ENCODE results near the gene NCOA3. TPM values are rescaled to one million over a fixed set of nuclear protein-coding genes. Genes with fewer than 3 reads are reported as not detected.

Gene NCOA3
- total RNA-seq: 37.7 and 42.8 TPM in 2 replicates
- long read RNA-seq, partial matches to known transcripts: 11 of 17 reads
- long read RNA-seq, other reads (novel, unspliced or antisense): 6 of 17 reads

DNA sequence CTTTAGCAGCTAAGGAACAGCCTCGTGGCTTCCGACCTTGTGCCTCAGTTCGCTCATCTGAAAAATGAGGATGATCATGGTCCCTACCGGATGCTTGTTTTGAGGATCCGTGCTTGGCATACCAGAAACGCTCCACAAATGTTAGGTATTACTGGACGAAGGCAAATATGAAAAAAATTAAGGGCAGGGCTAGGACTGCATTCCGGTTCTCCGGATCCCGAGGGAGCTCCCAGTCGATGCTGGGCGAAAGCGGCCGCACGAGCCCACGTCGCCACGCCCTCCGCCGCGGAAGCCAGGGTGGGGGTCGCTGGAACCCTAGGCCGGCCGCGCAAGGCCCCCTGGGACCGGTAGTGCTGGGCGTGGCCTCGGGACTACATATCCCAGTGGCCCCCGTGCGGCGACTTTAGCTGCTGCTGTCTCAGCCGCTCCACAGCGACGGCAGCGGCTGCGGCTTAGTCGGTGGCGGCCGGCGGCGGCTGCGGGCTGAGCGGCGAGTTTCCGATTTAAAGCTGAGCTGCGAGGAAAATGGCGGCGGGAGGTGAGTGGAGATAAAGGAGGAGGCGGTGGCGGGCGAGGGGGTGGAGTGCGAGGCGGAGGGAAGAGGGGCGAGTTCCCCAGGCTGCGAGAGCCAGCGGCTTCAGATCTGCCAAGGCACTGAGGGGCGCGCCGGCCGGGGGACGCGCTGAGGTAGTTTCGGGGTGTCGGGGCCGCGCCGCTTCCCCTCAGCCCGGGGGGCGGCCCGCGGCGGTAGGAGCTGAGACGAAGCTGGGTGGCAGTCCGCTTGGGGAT, at the start of gene NCOA3:
TSS of gene NCOA3 (plus strand) at position 406 of the 789 bp plus-strand sequence. CDS start 120,361 bp downstream, outside the sequence.
- Mint-ChIP-seq H3K4me3 (ENCODE audit: low read depth) (peak within 1 kb of the TSS; percentile 98), H3K27me3 (no peaks in the 10 kb centered on the region)

DNA sequence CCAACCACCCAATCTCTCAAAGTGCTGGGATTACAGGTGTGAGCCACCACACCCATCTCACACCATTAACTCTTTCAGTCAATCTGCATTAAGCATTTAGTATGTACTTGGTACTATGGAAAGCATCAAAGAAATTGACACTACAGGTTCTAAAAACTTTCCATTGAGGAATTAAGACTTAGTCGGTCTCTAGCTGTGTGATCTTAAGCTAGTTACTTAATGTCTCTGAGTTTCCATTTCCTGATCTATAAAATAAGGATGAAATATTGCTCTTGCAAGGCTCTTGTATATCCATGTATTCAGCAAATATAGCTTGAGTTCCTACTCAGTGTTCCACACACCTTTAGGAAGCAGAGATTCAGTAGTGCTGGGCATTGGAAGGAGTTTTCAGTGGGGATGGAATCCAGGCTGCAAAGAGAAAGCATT, 48.9 kb upstream of the NCOA3 start:
- TF ChIP-seq, protein P1, sequence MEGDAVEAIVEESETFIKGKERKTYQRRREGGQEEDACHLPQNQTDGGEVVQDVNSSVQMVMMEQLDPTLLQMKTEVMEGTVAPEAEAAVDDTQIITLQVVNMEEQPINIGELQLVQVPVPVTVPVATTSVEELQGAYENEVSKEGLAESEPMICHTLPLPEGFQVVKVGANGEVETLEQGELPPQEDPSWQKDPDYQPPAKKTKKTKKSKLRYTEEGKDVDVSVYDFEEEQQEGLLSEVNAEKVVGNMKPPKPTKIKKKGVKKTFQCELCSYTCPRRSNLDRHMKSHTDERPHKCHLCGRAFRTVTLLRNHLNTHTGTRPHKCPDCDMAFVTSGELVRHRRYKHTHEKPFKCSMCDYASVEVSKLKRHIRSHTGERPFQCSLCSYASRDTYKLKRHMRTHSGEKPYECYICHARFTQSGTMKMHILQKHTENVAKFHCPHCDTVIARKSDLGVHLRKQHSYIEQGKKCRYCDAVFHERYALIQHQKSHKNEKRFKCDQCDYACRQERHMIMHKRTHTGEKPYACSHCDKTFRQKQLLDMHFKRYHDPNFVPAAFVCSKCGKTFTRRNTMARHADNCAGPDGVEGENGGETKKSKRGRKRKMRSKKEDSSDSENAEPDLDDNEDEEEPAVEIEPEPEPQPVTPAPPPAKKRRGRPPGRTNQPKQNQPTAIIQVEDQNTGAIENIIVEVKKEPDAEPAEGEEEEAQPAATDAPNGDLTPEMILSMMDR (IDR thresholded peaks at IDR 0.05; ENCODE audit: unreplicated experiment): no peak
- no peak for DNase-seq (ENCODE audit: low spot score, unreplicated experiment)
- Mint-ChIP-seq H3K9me3 (ENCODE audit: low read depth) (no peaks in the 10 kb centered on the region), H3K4me3 (ENCODE audit: low read depth) (no peak overlapping the region), H3K27me3 (no peaks in the 10 kb centered on the region), H3K36me3 (ENCODE audit: insufficient read depth) (no peaks in the 10 kb centered on the region), H3K4me1 (ENCODE audit: low read depth) (peaks cover 20% of the 10 kb centered on the region), H3K27ac (no peak overlapping the region)

More for the DNA sequence above, at the start of gene NCOA3:
- Mint-ChIP-seq H3K27ac (peak within 1 kb of the TSS; percentile 99), H3K9me3 (ENCODE audit: low read depth) (no peaks in the 10 kb centered on the region), H3K36me3 (ENCODE audit: insufficient read depth) (no peaks in the 10 kb centered on the region), H3K4me1 (ENCODE audit: low read depth) (peaks cover 25% of the 10 kb centered on the region)
- TF ChIP-seq, protein P1 (IDR thresholded peaks at IDR 0.05; ENCODE audit: unreplicated experiment): peak; percentile 51
- DNase-seq (ENCODE audit: low spot score, unreplicated experiment): peak; percentile 95

DNA sequence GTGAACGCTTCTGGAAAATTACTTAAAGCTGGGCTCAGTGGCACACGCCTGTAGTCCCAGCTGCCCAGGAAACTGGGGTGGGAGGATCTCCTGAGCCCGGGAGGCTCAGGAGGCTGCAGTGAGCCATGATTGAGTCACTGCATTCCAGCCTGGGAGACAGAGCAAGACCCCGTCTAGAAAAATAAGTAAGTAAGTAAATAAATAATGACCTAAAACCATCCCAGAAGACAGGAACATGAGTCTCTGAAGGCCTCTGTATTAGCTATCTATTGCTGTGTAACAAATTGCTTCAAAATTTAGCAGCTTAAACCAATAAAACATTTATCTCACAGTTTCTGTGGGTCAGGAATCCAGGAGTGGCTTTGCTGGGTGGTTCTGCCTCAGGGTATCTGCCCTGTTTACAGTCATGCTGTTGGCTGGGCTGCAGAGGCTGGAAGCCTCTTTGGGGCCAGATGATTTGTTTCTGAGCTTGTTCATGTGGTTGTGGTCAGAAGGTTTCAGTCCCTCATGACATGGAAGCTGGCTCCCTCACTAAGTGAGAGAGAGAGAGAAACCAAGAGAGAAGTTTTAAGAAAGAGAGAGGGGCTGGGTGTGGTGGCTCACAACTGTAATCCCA, 48.4 kb upstream of the NCOA3 start:
- Mint-ChIP-seq H3K27ac (no peak overlapping the region), H3K36me3 (ENCODE audit: insufficient read depth) (no peaks in the 10 kb centered on the region), H3K9me3 (ENCODE audit: low read depth) (no peaks in the 10 kb centered on the region), H3K4me3 (ENCODE audit: low read depth) (peak overlapping the region; percentile 32), H3K4me1 (ENCODE audit: low read depth) (peaks cover 20% of the 10 kb centered on the region), H3K27me3 (no peaks in the 10 kb centered on the region)
- TF ChIP-seq, protein P1 (IDR thresholded peaks at IDR 0.05; ENCODE audit: unreplicated experiment): no peak
- no peak for DNase-seq (ENCODE audit: low spot score, unreplicated experiment)

DNA sequence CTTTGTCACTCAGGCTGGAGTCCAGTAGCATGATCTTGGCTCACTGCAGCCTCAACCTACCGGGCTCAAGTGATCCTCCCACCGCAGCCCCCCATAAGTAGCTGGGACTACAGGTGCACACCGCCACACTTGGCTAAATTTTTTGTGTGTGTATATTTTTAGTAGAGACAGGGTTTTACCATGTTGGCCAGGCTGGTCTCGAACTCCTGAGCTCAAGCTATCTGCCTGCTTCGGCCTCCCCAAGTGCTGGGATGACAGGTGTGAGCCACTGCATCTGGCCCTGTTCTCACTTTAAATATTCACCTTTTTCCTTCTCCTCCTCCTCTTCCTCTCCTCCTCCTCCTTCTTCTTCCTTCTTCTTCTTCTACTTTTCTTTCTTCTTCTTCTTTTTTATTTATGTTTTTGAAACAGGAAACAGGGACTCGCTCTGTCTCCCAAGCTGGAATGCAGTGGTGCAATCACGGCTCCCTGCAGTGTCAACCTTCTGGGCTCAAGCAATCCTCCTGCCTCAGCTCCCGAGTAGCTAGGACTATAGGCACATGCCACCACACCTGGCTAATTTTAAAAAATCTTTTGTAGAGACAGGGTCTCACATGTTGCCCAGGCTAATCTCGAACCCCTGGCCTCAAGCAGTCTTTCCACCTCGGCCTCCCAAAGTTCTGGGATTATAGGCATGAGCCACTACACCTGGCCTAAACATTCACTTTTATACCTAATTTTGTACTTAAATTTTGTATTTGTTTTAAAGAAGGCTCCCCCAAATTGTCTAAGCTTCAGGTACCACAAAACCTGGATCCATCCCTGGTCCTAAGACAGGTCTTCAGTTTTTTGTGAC, 47.2 kb upstream of the NCOA3 start:
- Mint-ChIP-seq H3K4me1 (ENCODE audit: low read depth) (peaks cover 20% of the 10 kb centered on the region), H3K27ac (peak overlapping the region; percentile 75), H3K9me3 (ENCODE audit: low read depth) (no peaks in the 10 kb centered on the region), H3K27me3 (no peaks in the 10 kb centered on the region), H3K36me3 (ENCODE audit: insufficient read depth) (no peaks in the 10 kb centered on the region), H3K4me3 (ENCODE audit: low read depth) (no peak overlapping the region)
- DNase-seq (ENCODE audit: low spot score, unreplicated experiment): no peak
- TF ChIP-seq, protein P1 (IDR thresholded peaks at IDR 0.05; ENCODE audit: unreplicated experiment): no peak
